ENCODE results near the gene CLINT1.

- TF ChIP-seq CTCF (IDR thresholded peaks at IDR 0.05): no peak
- no peak for TF ChIP-seq POLR2A (IDR thresholded peaks at IDR 0.05)
Observed at GRCh38 chr5:157865781-157866180, 6.8 kb upstream of the CLINT1 start.

Data from adrenal gland (tissue), 5 donors.